Neural cell (in vitro differentiated cells): ENCODE results near the gene SASH3. TPM values are rescaled to one million over a fixed set of nuclear protein-coding genes. Genes with fewer than 3 reads are reported as not detected.

ENCODE experiments used
- H2AFZ ChIP-seq: fragments of 200-600, 300-800 bp; sonication (generic), shearing (Covaris generic); 2 replicates; pipeline ENCODE4 v1.6.0; 2014; ENCODE audit warnings: low read depth, mild to moderate bottlenecking, antibody characterized with exemption, low read length, moderate library complexity
- H3F3A ChIP-seq: fragments of 200-600 bp; shearing (Covaris generic); 2 replicates; pipeline ENCODE4 v1.6.1; 2016; ENCODE audit warnings: mild to moderate bottlenecking, moderate library complexity, mixed read lengths, antibody characterized with exemption, low read length; ENCODE audit not compliant: insufficient read depth, poor library complexity, severe bottlenecking
- H3K27ac ChIP-seq: fragments of 200-600, 300-800 bp; sonication (generic), shearing (Covaris generic); 2 replicates; pipeline ENCODE4 v1.5.1; 2014; ENCODE audit warnings: mild to moderate bottlenecking, low read length, moderate library complexity
- H3K27me3 ChIP-seq: fragments of 300-800, 200-600 bp; sonication (generic), shearing (Covaris generic); 2 replicates; pipeline ENCODE4 v1.6.0; 2014; ENCODE audit warnings: mild to moderate bottlenecking, low read depth, low read length, moderate library complexity; ENCODE audit not compliant: insufficient read depth
- H3K36me3 ChIP-seq: fragments of 300-800, 200-600 bp; sonication (generic), shearing (Covaris generic); 2 replicates; pipeline ENCODE4 v1.5.1; 2014; ENCODE audit warnings: mild to moderate bottlenecking, antibody characterized with exemption, low read length, moderate library complexity; ENCODE audit not compliant: insufficient read depth
- H3K4me2 ChIP-seq: fragments of 300-800, 200-600 bp; sonication (generic), shearing (Covaris generic); 2 replicates; pipeline ENCODE4 v1.6.0; 2014; ENCODE audit warnings: mild to moderate bottlenecking, low read length
- H3K4me3 ChIP-seq: fragments of 300-800, 200-600 bp; sonication (generic), shearing (Covaris generic); 2 replicates; pipeline ENCODE4 v1.5.1; 2014; ENCODE audit warnings: mild to moderate bottlenecking, low read length, moderate library complexity
- H3K79me2 ChIP-seq: fragments of 200-600 bp; shearing (Covaris generic); replicated peaks from 2 replicates; pipeline ENCODE4 v1.6.0; 2014; ENCODE audit warnings: mild to moderate bottlenecking, low read length, moderate library complexity; ENCODE audit not compliant: insufficient read depth
- H3K9ac ChIP-seq: fragments of 300-800, 200-600 bp; sonication (generic), shearing (Covaris generic); 2 replicates; pipeline ENCODE4 v1.6.1; 2016; ENCODE audit warnings: mild to moderate bottlenecking, low read length, mixed read lengths
- H3K9me2 ChIP-seq: fragments of 200-600 bp; shearing (Covaris generic); 2 replicates; pipeline ENCODE4 v1.6.1; 2016; ENCODE audit warnings: mild to moderate bottlenecking, low read length, mixed read lengths; ENCODE audit not compliant: insufficient read depth
- H3K9me3 ChIP-seq: fragments of 200-600, 300-800 bp; sonication (generic), shearing (Covaris generic); 2 replicates; pipeline ENCODE4 v1.6.1; 2016; ENCODE audit warnings: mild to moderate bottlenecking, mixed run types, low read length, moderate library complexity, mixed read lengths
- H4K20me1 ChIP-seq: fragments of 200-600 bp; shearing (Covaris generic); 2 replicates; pipeline ENCODE4 v1.6.1; 2016; ENCODE audit warnings: mild to moderate bottlenecking, mixed run types; ENCODE audit not compliant: insufficient read depth
- EP300 ChIP-seq: fragments of 450-650 bp; conservative IDR thresholded peaks from 2 replicates; pipeline ENCODE4 v1.6.1; 2014; ENCODE audit warnings: antibody characterized with exemption, mild to moderate bottlenecking, moderate library complexity; ENCODE audit not compliant: poor library complexity, severe bottlenecking
- EZH2 ChIP-seq: fragments of 200-600, 300-800 bp; shearing (Covaris generic), sonication (generic); IDR thresholded peaks from 2 replicates; pipeline ENCODE4 v1.6.1; 2014; ENCODE audit warnings: antibody characterized with exemption, low read length, borderline replicate concordance, mild to moderate bottlenecking; ENCODE audit not compliant: insufficient read depth, poor library complexity, severe bottlenecking
- MXI1 ChIP-seq: fragments of 450-650 bp; conservative IDR thresholded peaks from 2 replicates; pipeline ENCODE4 v1.6.1; 2014; ENCODE audit warnings: antibody characterized with exemption, mild to moderate bottlenecking; ENCODE audit not compliant: poor library complexity, severe bottlenecking
- POLR2AphosphoS5 ChIP-seq: IDR thresholded peaks from 2 replicates; pipeline ENCODE4 v1.6.1; 2012
- RAD21 ChIP-seq: fragments of 450-650 bp; conservative IDR thresholded peaks from 2 replicates; pipeline ENCODE4 v1.6.1; 2014; ENCODE audit warnings: antibody characterized with exemption, mild to moderate bottlenecking, moderate library complexity
- SMC3 ChIP-seq: fragments of 450-650 bp; conservative IDR thresholded peaks from 2 replicates; pipeline ENCODE4 v1.6.1; 2014; ENCODE audit warnings: antibody characterized with exemption, mild to moderate bottlenecking, moderate library complexity; ENCODE audit not compliant: poor library complexity
- TAF1 ChIP-seq: IDR thresholded peaks from 2 replicates; pipeline ENCODE4 v1.6.1; 2012; ENCODE audit warnings: low read depth
- polyA plus RNA-seq: library from polyadenylated mRNA; depleted of rRNA; stranded (reverse); fragments of >200 nt; gene quantifications from 2 replicates; pipeline ENCODE4 v1.2.3, GENCODE V29; 2014
- TF ChIP-seq, protein P1 (sequence below): IDR thresholded peaks from 2 replicates; pipeline ENCODE4 v1.6.1; 2012; ENCODE audit warnings: borderline replicate concordance
- TF ChIP-seq, protein P2 (sequence below): fragments of 450-650 bp; IDR thresholded peaks from 2 replicates; pipeline ENCODE4 v1.5.1; 2014; ENCODE audit warnings: antibody characterized with exemption, mild to moderate bottlenecking, moderate library complexity; ENCODE audit not compliant: poor library complexity, severe bottlenecking

SASH3 gene
- polyA plus RNA-seq, 1 donor from 2014 or later = not detected

DNA sequence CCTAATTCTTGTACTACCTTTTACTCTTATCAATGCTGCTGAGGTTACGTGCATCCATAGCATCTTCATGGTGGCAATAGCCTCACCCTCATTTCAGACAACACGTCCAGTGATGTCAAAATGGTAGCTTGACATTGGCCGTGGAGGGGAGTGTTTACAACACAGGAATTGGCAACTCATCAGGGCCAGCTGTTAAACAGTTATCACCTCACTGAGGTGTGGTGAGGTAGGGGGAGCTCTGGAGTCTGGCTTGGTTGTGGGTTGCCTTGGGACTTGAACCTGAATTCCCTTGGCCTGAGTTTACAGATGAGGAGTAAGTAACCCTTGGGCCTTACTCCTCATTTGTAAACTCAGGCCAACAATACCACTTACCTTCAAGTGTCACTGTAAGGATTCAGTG is 10.4 kb downstream of the SASH3 start:
- H3K36me3 ChIP-seq = no peaks in the 10 kb centered on the region
- no peaks in the 10 kb centered on the region for H3K79me2 ChIP-seq
- H3K27me3 ChIP-seq = no peaks in the 10 kb centered on the region
- H3K9me3 ChIP-seq = no peaks in the 10 kb centered on the region
- no peak overlapping the region for H3K4me3 ChIP-seq
- no peak overlapping the region for H2AFZ ChIP-seq
- no peaks in the 10 kb centered on the region for H3F3A ChIP-seq
- H3K4me2 ChIP-seq = no peak overlapping the region
- no peak overlapping the region for H3K27ac ChIP-seq
- H4K20me1 ChIP-seq = no peaks in the 10 kb centered on the region
- H3K9ac ChIP-seq = no peak overlapping the region
- no peaks in the 10 kb centered on the region for H3K9me2 ChIP-seq
- TF ChIP-seq TAF1 = no peak
- TF ChIP-seq, protein P1, sequence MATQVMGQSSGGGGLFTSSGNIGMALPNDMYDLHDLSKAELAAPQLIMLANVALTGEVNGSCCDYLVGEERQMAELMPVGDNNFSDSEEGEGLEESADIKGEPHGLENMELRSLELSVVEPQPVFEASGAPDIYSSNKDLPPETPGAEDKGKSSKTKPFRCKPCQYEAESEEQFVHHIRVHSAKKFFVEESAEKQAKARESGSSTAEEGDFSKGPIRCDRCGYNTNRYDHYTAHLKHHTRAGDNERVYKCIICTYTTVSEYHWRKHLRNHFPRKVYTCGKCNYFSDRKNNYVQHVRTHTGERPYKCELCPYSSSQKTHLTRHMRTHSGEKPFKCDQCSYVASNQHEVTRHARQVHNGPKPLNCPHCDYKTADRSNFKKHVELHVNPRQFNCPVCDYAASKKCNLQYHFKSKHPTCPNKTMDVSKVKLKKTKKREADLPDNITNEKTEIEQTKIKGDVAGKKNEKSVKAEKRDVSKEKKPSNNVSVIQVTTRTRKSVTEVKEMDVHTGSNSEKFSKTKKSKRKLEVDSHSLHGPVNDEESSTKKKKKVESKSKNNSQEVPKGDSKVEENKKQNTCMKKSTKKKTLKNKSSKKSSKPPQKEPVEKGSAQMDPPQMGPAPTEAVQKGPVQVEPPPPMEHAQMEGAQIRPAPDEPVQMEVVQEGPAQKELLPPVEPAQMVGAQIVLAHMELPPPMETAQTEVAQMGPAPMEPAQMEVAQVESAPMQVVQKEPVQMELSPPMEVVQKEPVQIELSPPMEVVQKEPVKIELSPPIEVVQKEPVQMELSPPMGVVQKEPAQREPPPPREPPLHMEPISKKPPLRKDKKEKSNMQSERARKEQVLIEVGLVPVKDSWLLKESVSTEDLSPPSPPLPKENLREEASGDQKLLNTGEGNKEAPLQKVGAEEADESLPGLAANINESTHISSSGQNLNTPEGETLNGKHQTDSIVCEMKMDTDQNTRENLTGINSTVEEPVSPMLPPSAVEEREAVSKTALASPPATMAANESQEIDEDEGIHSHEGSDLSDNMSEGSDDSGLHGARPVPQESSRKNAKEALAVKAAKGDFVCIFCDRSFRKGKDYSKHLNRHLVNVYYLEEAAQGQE = no peak
- no peak for TF ChIP-seq POLR2AphosphoS5
- TF ChIP-seq MXI1 = no peak
- TF ChIP-seq, protein P2, sequence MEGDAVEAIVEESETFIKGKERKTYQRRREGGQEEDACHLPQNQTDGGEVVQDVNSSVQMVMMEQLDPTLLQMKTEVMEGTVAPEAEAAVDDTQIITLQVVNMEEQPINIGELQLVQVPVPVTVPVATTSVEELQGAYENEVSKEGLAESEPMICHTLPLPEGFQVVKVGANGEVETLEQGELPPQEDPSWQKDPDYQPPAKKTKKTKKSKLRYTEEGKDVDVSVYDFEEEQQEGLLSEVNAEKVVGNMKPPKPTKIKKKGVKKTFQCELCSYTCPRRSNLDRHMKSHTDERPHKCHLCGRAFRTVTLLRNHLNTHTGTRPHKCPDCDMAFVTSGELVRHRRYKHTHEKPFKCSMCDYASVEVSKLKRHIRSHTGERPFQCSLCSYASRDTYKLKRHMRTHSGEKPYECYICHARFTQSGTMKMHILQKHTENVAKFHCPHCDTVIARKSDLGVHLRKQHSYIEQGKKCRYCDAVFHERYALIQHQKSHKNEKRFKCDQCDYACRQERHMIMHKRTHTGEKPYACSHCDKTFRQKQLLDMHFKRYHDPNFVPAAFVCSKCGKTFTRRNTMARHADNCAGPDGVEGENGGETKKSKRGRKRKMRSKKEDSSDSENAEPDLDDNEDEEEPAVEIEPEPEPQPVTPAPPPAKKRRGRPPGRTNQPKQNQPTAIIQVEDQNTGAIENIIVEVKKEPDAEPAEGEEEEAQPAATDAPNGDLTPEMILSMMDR = no peak
- TF ChIP-seq EP300 = no peak
- no peak for TF ChIP-seq EZH2
- no peak for TF ChIP-seq SMC3
- TF ChIP-seq RAD21 = no peak

DNA sequence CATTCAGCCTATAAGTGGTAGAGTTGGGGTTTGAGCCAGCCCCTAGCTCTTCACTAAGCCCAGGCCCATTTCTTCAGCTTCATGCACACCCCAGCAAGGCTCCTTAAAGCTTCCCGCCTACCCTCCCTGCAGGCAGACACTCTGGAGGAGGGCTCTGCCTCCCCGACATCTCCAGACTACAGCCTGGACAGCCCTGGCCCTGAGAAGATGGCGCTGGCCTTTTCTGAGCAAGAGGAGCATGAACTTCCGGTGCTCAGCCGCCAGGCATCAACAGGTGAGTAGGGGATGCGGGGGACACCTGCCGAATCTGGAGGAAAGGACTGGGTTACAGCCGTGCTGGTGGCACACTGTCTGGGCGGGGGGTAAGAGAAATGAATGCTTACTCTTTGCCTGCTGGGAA is 11.1 kb downstream of the SASH3 start:
- H3K4me3 ChIP-seq = no peak overlapping the region
- no peaks in the 10 kb centered on the region for H3K36me3 ChIP-seq
- H3K9me3 ChIP-seq = no peaks in the 10 kb centered on the region
- H3K9me2 ChIP-seq = no peaks in the 10 kb centered on the region
- H3K79me2 ChIP-seq = no peaks in the 10 kb centered on the region
- H2AFZ ChIP-seq = no peak overlapping the region
- no peak overlapping the region for H3K4me2 ChIP-seq
- H4K20me1 ChIP-seq = no peaks in the 10 kb centered on the region
- TF ChIP-seq, protein P2 = no peak
- TF ChIP-seq, protein P1 = no peak
- TF ChIP-seq RAD21 (no peak), SMC3 (no peak), MXI1 (no peak), EZH2 (no peak), EP300 (no peak), POLR2AphosphoS5 (no peak), TAF1 (no peak)
- no peaks in the 10 kb centered on the region for H3F3A ChIP-seq
- H3K27me3 ChIP-seq = no peaks in the 10 kb centered on the region
- H3K27ac ChIP-seq = no peak overlapping the region
- no peak overlapping the region for H3K9ac ChIP-seq
